Measurements from ENCODE around the gene BCL2L1. TPM values are rescaled to one million over a fixed set of nuclear protein-coding genes. Genes with fewer than 3 reads are reported as not detected.

The BCL2L1 gene
- total RNA-seq, 1 experiment from 2014 or later = 277 TPM

GRCh38 chr20:31716351-31716750 is 6.3 kb downstream of the BCL2L1 start:
- ChIA-PET POLR2A (ENCODE audit: unreplicated experiment) (interaction anchor here (0.6 to 1.3 kb wide), 7 partner anchors 12 to 793 kb away, joined by 4 to 9 read pairs (median 6); partner anchors contain the start of gene ID1), CTCF (interaction anchor here (0.6 to 0.9 kb wide), 2 partner anchors 55 kb away, joined by 3 to 4 read pairs; no protein-coding TSS in a partner anchor)
- no peak for TF ChIP-seq EZH2 (IDR thresholded peaks at IDR 0.05; ENCODE audit: low read length, unreplicated experiment)
- TF ChIP-seq, protein P1, sequence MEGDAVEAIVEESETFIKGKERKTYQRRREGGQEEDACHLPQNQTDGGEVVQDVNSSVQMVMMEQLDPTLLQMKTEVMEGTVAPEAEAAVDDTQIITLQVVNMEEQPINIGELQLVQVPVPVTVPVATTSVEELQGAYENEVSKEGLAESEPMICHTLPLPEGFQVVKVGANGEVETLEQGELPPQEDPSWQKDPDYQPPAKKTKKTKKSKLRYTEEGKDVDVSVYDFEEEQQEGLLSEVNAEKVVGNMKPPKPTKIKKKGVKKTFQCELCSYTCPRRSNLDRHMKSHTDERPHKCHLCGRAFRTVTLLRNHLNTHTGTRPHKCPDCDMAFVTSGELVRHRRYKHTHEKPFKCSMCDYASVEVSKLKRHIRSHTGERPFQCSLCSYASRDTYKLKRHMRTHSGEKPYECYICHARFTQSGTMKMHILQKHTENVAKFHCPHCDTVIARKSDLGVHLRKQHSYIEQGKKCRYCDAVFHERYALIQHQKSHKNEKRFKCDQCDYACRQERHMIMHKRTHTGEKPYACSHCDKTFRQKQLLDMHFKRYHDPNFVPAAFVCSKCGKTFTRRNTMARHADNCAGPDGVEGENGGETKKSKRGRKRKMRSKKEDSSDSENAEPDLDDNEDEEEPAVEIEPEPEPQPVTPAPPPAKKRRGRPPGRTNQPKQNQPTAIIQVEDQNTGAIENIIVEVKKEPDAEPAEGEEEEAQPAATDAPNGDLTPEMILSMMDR (conservative IDR thresholded peaks at IDR 0.05; ENCODE audit: low read depth, low read length) = no peak
- TF ChIP-seq EZH2phosphoT487 (IDR thresholded peaks at IDR 0.05; ENCODE audit: borderline replicate concordance, low read length) = no peak
- intact Hi-C loops (cut with micrococcal nuclease) = no loop called here
- Histone ChIP-seq H3K4me2 (ENCODE audit: low read length) (peak overlapping the region; percentile 98), H3K9me2 (replicated peaks; ENCODE audit: low read length) (no peaks in the 10 kb centered on the region), H3F3A (ENCODE audit: low read length, unreplicated experiment) (peaks cover 28% of the 10 kb centered on the region), H3K36me3 (ENCODE audit: low read depth, low read length) (peaks cover 72% of the 10 kb centered on the region), H3K9ac (ENCODE audit: low read length) (peak overlapping the region; percentile 12), H3K4me1 (ENCODE audit: insufficient read depth, low read length) (peaks cover 89% of the 10 kb centered on the region), H2AFZ (ENCODE audit: low read length) (no peak overlapping the region), H3K79me2 (ENCODE audit: low read length) (peaks cover 100% of the 10 kb centered on the region), H4K20me1 (ENCODE audit: low read length) (0 out of 2 replicates have a peak, but pooled peaks cover 4% of the 10 kb centered on the region), H3K4me3 (ENCODE audit: low read length) (peak overlapping the region; percentile 95), H3K27ac (ENCODE audit: low read length) (peak overlapping the region; percentile 68), H3K9me3 (ENCODE audit: low read length) (no peaks in the 10 kb centered on the region), H3K27me3 (ENCODE audit: low read length) (no peaks in the 10 kb centered on the region)
- ATAC-seq (no peak), DNase-seq (peak; percentile 58)
- no TSS peak for BruUV-seq (replicated peaks)

- H3K27ac ChIP-seq (ENCODE audit: low read length) = peak overlapping the region; percentile 68
- TF ChIP-seq, protein P1 (conservative IDR thresholded peaks at IDR 0.05; ENCODE audit: low read depth, low read length) = no peak
- TF ChIP-seq EZH2phosphoT487 (IDR thresholded peaks at IDR 0.05; ENCODE audit: borderline replicate concordance, low read length) (no peak), EZH2 (IDR thresholded peaks at IDR 0.05; ENCODE audit: low read length, unreplicated experiment) (no peak)
- no peak overlapping the region for H2AFZ ChIP-seq (ENCODE audit: low read length)
- ATAC-seq = no peak
- H3K36me3 ChIP-seq (ENCODE audit: low read depth, low read length) = peaks cover 72% of the 10 kb centered on the region
- H3K4me1 ChIP-seq (ENCODE audit: insufficient read depth, low read length) = peaks cover 94% of the 10 kb centered on the region
- H3K9me2 ChIP-seq (replicated peaks; ENCODE audit: low read length) = no peaks in the 10 kb centered on the region
- peak overlapping the region; percentile 95 for H3K4me3 ChIP-seq (ENCODE audit: low read length)
- BruUV-seq (replicated peaks) = no TSS peak
- no peak for DNase-seq
- peak overlapping the region; percentile 98 for H3K4me2 ChIP-seq (ENCODE audit: low read length)
- peaks cover 100% of the 10 kb centered on the region for H3K79me2 ChIP-seq (ENCODE audit: low read length)
- H3K9ac ChIP-seq (ENCODE audit: low read length) = no peak overlapping the region
- intact Hi-C loops (cut with micrococcal nuclease) = no loop called here
- peaks cover 28% of the 10 kb centered on the region for H3F3A ChIP-seq (ENCODE audit: low read length, unreplicated experiment)
- H4K20me1 ChIP-seq (ENCODE audit: low read length) = 0 out of 2 replicates have a peak, but pooled peaks cover 4% of the 10 kb centered on the region
- CTCF ChIA-PET = interaction anchor here (0.9 to 1.1 kb wide), 2 partner anchors 8 to 54 kb away, joined by 3 to 4 read pairs; no protein-coding TSS in a partner anchor
- no peaks in the 10 kb centered on the region for H3K9me3 ChIP-seq (ENCODE audit: low read length)
- POLR2A ChIA-PET (ENCODE audit: unreplicated experiment) = interaction anchor here (0.6 to 1.3 kb wide), 5 partner anchors 11 to 794 kb away, joined by 3 to 9 read pairs (median 5); partner anchors contain the start of gene ID1
- no peaks in the 10 kb centered on the region for H3K27me3 ChIP-seq (ENCODE audit: low read length)
Measured at GRCh38 chr20:31715766-31716165, 6.9 kb downstream of the BCL2L1 start.

Data from PC-3 (cell line).